Vagina (tissue), 2 donors: ENCODE results near the gene B3GNT7. TPM values are rescaled to one million over a fixed set of nuclear protein-coding genes. Genes with fewer than 3 reads are reported as not detected.

Experiments
- DNase-seq, 2 donors: peaks; one replicate each; pipeline ENCODE4 v3.0.0-alpha.2; 2017; ENCODE audit errors: extremely low spot score in 2 of 2
- H3K27ac ChIP-seq: fragments of 200-600 bp; sonication (generic); one replicate; pipeline ENCODE4 v1.5.1; 2019
- H3K27me3 ChIP-seq: fragments of 200-600 bp; sonication (generic); one replicate; pipeline ENCODE4 v1.5.1; 2019
- H3K36me3 ChIP-seq, 2 donors: fragments of 200-600 bp; sonication (generic); one replicate each; pipeline ENCODE4 v1.5.1; 2017 to 2019
- H3K4me1 ChIP-seq: fragments of 200-600 bp; sonication (generic); one replicate; pipeline ENCODE4 v1.5.1; 2019
- H3K4me3 ChIP-seq, 2 donors: fragments of 200-600 bp; sonication (generic); 1 replicate in 1 of 2; 2 replicates in 1 of 2; pipeline ENCODE4 v1.5.1; 2016 to 2019
- H3K9me3 ChIP-seq: fragments of 200-600 bp; sonication (generic); one replicate; pipeline ENCODE4 v1.5.1; 2019
- CTCF ChIP-seq, 3 experiments: fragments of 450-650 bp in 2 of 3; fragments of 200-600 bp in 1 of 3; sonication (generic) in 1 of 3; IDR thresholded peaks; one replicate each; pipeline ENCODE4 v1.5.1; 2017 to 2019; ENCODE audit warnings: antibody characterized with exemption in 3 of 3, mild to moderate bottlenecking in 2 of 3, moderate library complexity in 2 of 3
- POLR2A ChIP-seq, 2 donors: fragments of 450-650 bp; IDR thresholded peaks; one replicate each; pipeline ENCODE4 v1.6.1; 2017; ENCODE audit warnings: antibody characterized with exemption in 2 of 2, mild to moderate bottlenecking in 2 of 2, moderate library complexity in 2 of 2
- POLR2AphosphoS5 ChIP-seq, 2 donors: sonication (generic); formaldehyde crosslinking; IDR thresholded peaks; one replicate each; pipeline ENCODE4 v1.9.0; 2017; ENCODE audit warnings: antibody characterized with exemption in 2 of 2, mild to moderate bottlenecking in 2 of 2, low read depth in 1 of 2; ENCODE audit not compliant: insufficient read depth in 1 of 2
- intact Hi-C: fragments of 100-400 bp; cut with DNase I; formaldehyde crosslinking; loops from one replicate; pipeline ENCODE4 v1.15.1; 2023
- total RNA-seq: library from RNA; depleted of rRNA; stranded (reverse); fragments of >200 nt; gene quantifications from one replicate; pipeline ENCODE4 v1.2.3, GENCODE V29; 2016

Gene B3GNT7
- total RNA-seq, 1 donor from 2014 or later: 7.1 TPM

GRCh38 chr2:231364061-231364460 is 31.4 kb upstream of the B3GNT7 start:
- TF ChIP-seq CTCF (IDR thresholded peaks at IDR 0.05) (no peak), POLR2A (IDR thresholded peaks at IDR 0.05) (no peak), POLR2AphosphoS5 (IDR thresholded peaks at IDR 0.05; ENCODE audit: insufficient read depth in 1 of 2, low read depth in 1 of 2) (no peak)
- no peak for DNase-seq
- H3K36me3 ChIP-seq: no peaks in the 10 kb centered on the region
- no peaks in the 10 kb centered on the region for H3K9me3 ChIP-seq
- H3K4me3 ChIP-seq: no peak overlapping the region
- no peaks in the 10 kb centered on the region for H3K27me3 ChIP-seq
- no peak overlapping the region for H3K27ac ChIP-seq
- H3K4me1 ChIP-seq: peaks cover 14% of the 10 kb centered on the region
- intact Hi-C loops: no loop called here

- H3K27ac ChIP-seq: peak overlapping the region; percentile 33
Measured at GRCh38 chr2:231364961-231365810, 30.3 kb upstream of the B3GNT7 start.

GRCh38 chr2:231367178-231367577 is 28.3 kb upstream of the B3GNT7 start:
- no peaks in the 10 kb centered on the region for H3K9me3 ChIP-seq
- no peak for TF ChIP-seq POLR2A (IDR thresholded peaks at IDR 0.05)
- no peak for TF ChIP-seq CTCF (IDR thresholded peaks at IDR 0.05)
- no peak for TF ChIP-seq POLR2AphosphoS5 (IDR thresholded peaks at IDR 0.05; ENCODE audit: insufficient read depth in 1 of 2, low read depth in 1 of 2)
- no peak for DNase-seq

More at GRCh38 chr2:231364961-231365810, 30.3 kb upstream of the B3GNT7 start:
- Histone ChIP-seq H3K4me3 (no peak overlapping the region), H3K27me3 (no peaks in the 10 kb centered on the region), H3K36me3 (no peaks in the 10 kb centered on the region), H3K4me1 (peaks cover 14% of the 10 kb centered on the region), H3K9me3 (no peaks in the 10 kb centered on the region)
- TF ChIP-seq CTCF (IDR thresholded peaks at IDR 0.05): no peak
- TF ChIP-seq POLR2AphosphoS5 (IDR thresholded peaks at IDR 0.05; ENCODE audit: insufficient read depth in 1 of 2, low read depth in 1 of 2): peak in 1 of 2 donors; percentile 25
- no peak for DNase-seq
- intact Hi-C loops: no loop called here

GRCh38 chr2:231369580-231370428 is 25.7 kb upstream of the B3GNT7 start:
- H3K4me1 ChIP-seq: peaks cover 9% of the 10 kb centered on the region
- no peaks in the 10 kb centered on the region for H3K36me3 ChIP-seq
- DNase-seq: no peak
- H3K27ac ChIP-seq: no peak overlapping the region
- intact Hi-C loops: no loop called here
- no peak overlapping the region for H3K4me3 ChIP-seq
- no peaks in the 10 kb centered on the region for H3K27me3 ChIP-seq
- TF ChIP-seq CTCF (IDR thresholded peaks at IDR 0.05) (no peak), POLR2AphosphoS5 (IDR thresholded peaks at IDR 0.05; ENCODE audit: insufficient read depth in 1 of 2, low read depth in 1 of 2) (no peak), POLR2A (IDR thresholded peaks at IDR 0.05) (no peak)
- no peaks in the 10 kb centered on the region for H3K9me3 ChIP-seq

More at GRCh38 chr2:231367178-231367577, 28.3 kb upstream of the B3GNT7 start:
- no peak overlapping the region for H3K4me3 ChIP-seq
- no peaks in the 10 kb centered on the region for H3K27me3 ChIP-seq
- intact Hi-C loops: no loop called here
- H3K27ac ChIP-seq: no peak overlapping the region
- peaks cover 14% of the 10 kb centered on the region for H3K4me1 ChIP-seq
- H3K36me3 ChIP-seq: no peaks in the 10 kb centered on the region
